Measurements from ENCODE around the gene ANKMY1.

Gene ANKMY1

GRCh38 chr2:240465268-240465764, 92.5 kb downstream of the ANKMY1 start:
- H3K4me3 ChIP-seq (ENCODE audit: low read depth, low read length): no peak overlapping the region
- DNase-seq (ENCODE audit: low read depth): no peak
- TF ChIP-seq CTCF (IDR thresholded peaks at IDR 0.05; ENCODE audit: low read depth, low read length) (no peak), MYC (IDR thresholded peaks at IDR 0.05; ENCODE audit: low read depth, low read length) (no peak), POLR2A (IDR thresholded peaks at IDR 0.05; ENCODE audit: extremely low read depth, insufficient read length) (no peak)
- TF ChIP-seq, protein P1, sequence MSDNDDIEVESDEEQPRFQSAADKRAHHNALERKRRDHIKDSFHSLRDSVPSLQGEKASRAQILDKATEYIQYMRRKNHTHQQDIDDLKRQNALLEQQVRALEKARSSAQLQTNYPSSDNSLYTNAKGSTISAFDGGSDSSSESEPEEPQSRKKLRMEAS (IDR thresholded peaks at IDR 0.05; ENCODE audit: low read depth, low read length): no peak

DNA sequence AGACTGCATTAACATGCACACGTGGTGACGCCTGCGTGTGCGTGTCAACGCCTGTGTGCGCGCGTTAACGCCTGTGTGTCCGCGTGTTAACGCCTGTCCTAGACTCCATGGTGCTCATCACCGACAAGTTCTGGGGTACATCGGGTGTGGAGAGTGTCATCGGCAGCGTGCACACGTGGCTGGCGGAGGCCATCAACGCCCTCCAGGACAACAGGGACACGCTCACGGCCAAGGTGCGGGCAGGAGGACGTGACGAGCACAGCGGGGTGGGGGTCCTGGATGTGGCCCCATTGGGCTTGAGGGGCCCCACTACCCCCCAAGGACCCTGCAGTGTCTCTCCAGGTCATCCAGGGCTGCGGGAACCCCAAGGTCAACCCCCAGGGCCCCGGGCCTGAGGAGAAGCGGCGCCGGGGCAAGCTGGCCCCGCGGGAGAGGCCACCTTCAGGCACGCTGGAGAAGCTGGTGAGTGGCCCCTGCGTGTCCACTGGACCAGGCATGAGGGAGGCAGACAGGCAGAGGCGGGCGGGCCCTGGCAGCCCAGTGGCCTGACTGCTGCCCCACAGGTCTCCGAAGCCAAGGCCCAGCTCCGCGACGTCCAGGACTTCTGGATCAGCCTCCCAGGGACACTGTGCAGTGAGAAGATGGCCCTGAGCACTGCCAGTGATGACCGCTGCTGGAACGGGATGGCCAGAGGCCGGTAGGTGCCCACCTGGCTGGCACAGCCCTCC, 93.1 kb downstream of the ANKMY1 start:
- no peak for DNase-seq (ENCODE audit: low read depth)
- TF ChIP-seq MYC (IDR thresholded peaks at IDR 0.05; ENCODE audit: low read depth, low read length): no peak
- TF ChIP-seq CTCF (IDR thresholded peaks at IDR 0.05; ENCODE audit: low read depth, low read length): no peak
- TF ChIP-seq POLR2A (IDR thresholded peaks at IDR 0.05; ENCODE audit: extremely low read depth, insufficient read length): no peak
- TF ChIP-seq, protein P1 (IDR thresholded peaks at IDR 0.05; ENCODE audit: low read depth, low read length): no peak
- no peak overlapping the region for H3K4me3 ChIP-seq (ENCODE audit: low read depth, low read length)

DNA sequence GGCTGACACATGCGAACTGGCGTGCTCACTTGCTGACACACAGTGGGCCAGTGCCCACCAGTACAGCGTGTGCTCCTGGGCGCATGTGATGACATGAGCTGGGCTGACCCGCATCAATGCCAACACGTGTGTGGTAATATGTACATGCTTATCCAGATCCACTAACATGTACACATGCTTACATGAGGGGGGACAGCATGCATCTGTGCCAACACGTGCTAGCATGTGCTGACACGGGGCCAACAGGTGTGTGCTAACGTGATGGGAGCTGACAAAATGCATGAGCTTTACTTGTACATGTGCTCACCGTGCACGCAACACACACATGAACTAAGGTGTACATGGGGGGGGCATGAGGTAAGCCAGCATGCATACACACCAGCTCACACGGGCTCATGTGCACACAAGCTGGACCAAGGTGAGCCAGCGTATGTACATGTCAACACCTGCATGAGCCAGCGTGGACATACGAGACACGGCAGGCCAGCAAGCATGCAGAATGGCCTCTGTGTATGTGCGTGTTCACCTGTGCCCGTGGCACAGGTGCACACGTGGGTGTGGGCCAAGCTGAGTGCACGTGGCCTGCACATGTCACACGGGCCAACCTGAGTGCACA, 93.8 kb downstream of the ANKMY1 start:
- no peak overlapping the region for H3K4me3 ChIP-seq (ENCODE audit: low read depth, low read length)
- no peak for DNase-seq (ENCODE audit: low read depth)
- TF ChIP-seq, protein P1 (IDR thresholded peaks at IDR 0.05; ENCODE audit: low read depth, low read length): no peak
- no peak for TF ChIP-seq MYC (IDR thresholded peaks at IDR 0.05; ENCODE audit: low read depth, low read length)
- no peak for TF ChIP-seq POLR2A (IDR thresholded peaks at IDR 0.05; ENCODE audit: extremely low read depth, insufficient read length)
- no peak for TF ChIP-seq CTCF (IDR thresholded peaks at IDR 0.05; ENCODE audit: low read depth, low read length)

DNA sequence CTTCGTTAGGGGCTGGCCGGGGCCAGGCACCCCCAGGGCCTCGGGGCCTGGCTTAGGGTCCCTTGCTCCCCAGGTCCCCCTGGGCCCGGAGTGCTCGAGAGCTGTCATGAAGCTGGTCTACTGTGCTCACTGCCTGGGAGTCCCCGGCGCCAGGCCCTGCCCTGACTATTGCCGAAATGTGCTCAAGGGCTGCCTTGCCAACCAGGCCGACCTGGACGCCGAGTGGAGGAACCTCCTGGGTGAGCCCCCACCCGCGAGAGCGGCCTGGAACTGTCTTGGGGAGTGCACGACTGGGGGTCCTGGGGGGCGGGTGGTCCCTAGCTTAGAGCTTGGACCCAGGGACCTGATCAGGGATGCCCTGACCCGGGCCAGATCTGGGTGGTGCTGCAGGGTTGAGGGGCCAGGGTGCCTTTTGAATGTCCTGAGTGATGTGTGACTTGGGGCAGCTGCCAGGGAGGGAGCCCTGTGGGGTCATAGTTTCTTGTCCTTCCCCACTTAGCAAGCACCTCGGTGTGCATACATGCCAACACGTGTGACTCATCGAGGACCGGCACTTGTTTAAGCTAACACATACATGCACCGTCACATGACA, 94.4 kb downstream of the ANKMY1 start:
- H3K4me3 ChIP-seq (ENCODE audit: low read depth, low read length): no peak overlapping the region
- TF ChIP-seq CTCF (IDR thresholded peaks at IDR 0.05; ENCODE audit: low read depth, low read length): no peak
- no peak for TF ChIP-seq MYC (IDR thresholded peaks at IDR 0.05; ENCODE audit: low read depth, low read length)
- TF ChIP-seq POLR2A (IDR thresholded peaks at IDR 0.05; ENCODE audit: extremely low read depth, insufficient read length): no peak
- TF ChIP-seq, protein P1 (IDR thresholded peaks at IDR 0.05; ENCODE audit: low read depth, low read length): no peak
- no peak for DNase-seq (ENCODE audit: low read depth)

DNA sequence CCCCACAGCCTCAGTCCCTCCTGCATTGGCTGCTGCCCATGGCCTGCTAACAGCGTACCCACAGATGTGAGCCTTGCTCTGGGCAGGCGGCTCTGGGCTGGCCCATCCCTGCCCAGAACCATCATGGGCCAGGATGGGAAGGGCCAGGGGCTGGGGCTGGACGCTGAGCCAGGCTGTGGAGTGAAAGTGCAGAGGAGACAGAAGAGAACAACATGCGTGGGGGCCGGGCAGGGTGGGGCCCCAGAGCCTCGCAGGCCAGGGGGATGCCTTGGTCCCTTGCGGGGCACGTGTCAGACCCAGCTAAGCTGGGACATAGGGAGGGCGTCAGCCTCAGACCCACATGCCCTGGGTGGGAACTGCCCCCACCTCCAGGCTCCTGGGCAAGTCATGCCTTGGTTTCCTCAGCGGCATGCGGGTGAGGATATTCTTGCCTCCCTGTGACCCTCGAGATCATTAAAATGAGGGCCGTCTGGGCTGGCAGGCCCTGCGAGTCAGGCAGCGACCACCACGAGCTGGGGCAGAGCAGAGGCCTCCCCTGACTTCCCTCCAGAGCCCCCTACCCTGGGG, 95.0 kb downstream of the ANKMY1 start:
- no peak overlapping the region for H3K4me3 ChIP-seq (ENCODE audit: low read depth, low read length)
- TF ChIP-seq, protein P1 (IDR thresholded peaks at IDR 0.05; ENCODE audit: low read depth, low read length): no peak
- TF ChIP-seq CTCF (IDR thresholded peaks at IDR 0.05; ENCODE audit: low read depth, low read length): no peak
- no peak for TF ChIP-seq POLR2A (IDR thresholded peaks at IDR 0.05; ENCODE audit: extremely low read depth, insufficient read length)
- TF ChIP-seq MYC (IDR thresholded peaks at IDR 0.05; ENCODE audit: low read depth, low read length): no peak
- no peak for DNase-seq (ENCODE audit: low read depth)

Data from NB4 (cell line).